ENCODE measurements around the gene GPR137.

The GPR137 gene

DNA sequence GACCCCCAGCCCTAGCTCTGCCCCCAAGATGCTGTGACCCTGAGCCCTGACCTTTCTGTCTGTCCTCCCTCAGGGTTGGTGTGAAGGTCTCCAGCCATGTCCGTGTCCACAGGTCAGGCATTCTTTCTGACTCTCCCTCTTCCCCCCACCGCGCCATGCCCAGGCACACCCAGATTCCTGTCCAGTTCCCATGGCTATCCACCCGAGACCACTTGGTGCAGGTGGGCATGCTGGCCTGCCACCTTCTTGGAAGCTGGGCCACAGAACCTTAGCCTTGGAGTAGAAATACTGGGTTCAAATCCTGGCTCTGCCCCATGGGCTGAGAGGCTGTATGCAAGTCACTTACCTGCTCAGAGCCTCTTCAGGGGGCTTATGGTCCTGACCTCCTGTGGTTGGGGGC lies 36.6 kb upstream of the GPR137 start:
- in situ Hi-C loops (cut with HindIII; ENCODE audit: low sequenced_read_pairs) = no loop called here

DNA sequence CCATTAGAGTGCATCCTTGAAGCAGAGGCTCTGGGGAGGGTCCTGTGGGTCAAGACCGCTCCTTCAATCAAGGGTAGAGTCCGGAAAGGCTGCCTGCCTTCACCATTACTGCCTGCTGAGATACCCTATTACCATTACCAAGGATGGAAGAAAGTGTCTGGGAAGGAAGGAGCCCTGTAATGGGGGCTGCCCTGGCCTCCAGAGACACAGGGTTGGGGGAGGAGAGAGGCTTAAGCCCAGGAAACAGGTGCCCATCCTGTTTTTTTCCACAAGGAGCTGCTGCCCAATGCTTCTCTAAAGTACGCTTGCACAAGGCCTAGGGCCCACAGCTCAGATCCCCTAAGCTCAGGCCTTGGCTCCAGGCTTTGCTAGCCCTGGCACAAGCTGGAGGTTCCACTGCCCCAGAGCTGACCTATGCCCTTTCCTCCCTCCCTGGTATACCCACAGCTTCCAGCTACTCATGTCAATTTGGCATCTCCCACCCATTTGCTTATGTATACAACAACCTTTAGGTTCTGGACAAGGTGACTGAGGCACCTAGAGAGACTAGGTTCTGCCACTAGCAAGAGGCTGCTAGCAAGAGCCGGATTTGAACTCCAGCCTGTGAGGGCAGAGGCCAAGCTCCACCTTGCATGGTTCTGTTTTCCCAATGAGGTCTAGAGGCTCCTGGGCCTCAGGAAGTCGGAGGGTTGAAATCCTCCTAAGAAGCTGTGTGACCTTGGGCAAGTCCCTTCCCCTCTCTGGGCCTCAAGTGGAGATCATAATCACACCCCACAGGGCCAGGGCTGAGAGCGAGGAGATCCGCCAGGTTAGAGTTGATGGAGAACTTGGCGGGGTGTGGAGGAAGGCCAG lies 35.9 kb upstream of the GPR137 start:
- in situ Hi-C loops (cut with HindIII; ENCODE audit: low sequenced_read_pairs) = no loop called here

DNA sequence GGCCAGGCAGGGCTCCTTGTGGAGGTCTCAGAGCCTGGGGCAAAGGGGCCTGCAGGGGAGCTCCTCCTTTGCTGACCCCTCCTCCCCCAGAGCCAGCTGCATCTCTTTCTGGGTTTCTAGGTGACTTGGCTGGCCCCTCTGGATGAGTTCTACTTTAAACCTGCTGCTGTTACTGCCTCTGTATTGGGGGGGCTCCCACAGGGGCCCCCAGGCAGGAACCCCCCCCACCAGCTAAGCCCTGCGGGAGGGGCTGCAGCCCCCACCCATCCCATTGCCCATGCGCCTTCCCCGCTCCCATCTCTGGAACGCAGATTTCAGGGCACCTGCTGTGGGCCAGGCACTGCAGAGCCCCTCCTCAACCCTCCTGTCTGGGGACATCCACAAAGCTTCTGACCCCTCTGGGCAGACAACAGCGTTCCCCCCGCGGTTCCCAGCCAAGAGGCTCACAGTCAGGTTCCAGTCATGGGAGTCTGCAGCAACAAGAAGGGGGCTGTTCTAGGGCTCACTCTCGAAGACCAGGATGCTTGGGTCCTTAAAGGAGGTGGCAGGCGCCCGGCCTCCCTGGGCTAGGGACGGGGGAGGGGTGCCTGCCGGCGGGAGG lies 35.1 kb upstream of the GPR137 start:
- in situ Hi-C loops (cut with HindIII; ENCODE audit: low sequenced_read_pairs) = no loop called here

DNA sequence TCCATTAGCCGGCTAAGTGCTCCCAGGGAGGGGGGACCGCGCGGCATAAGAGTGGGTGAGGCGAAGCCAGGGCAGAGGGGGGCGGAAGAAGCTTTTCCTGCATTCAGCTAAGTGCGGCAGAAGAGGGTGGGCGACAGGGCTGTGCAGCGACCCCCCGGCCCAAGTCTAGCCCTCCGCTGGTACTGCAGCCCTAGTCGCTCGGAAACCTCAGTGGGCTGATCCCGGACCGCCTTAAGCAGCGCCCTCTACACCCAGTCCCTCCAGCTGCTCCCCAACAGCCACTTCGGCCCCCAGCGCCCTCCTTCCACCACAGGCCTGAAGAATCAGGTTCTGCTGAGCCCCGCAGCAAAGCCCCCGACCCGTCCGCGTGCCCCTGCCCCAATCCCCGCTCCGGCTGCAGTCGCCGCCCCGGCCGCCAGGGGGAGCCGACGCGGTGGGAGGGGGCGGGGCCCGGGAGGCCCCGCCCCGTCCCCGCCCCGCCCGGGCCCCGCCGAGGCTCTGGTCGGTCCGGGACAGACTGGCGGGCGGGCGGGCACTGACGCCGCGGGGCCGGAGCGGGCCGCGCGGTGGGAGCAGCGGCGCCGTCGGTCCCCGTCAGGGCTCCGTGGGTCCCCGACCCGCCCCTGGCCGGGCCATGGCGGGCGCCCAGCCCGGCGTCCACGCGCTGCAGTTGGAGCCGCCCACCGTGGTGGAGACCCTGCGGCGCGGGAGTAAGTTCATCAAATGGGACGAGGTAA lies 34.5 kb upstream of the GPR137 start, which contains the start of gene PLCB3:
TSS of gene PLCB3 (plus strand) at position 515 of the 737 bp plus-strand sequence. CDS start at position 635, 120 bp downstream.
- in situ Hi-C loops (cut with HindIII; ENCODE audit: low sequenced_read_pairs) = no loop called here

DNA sequence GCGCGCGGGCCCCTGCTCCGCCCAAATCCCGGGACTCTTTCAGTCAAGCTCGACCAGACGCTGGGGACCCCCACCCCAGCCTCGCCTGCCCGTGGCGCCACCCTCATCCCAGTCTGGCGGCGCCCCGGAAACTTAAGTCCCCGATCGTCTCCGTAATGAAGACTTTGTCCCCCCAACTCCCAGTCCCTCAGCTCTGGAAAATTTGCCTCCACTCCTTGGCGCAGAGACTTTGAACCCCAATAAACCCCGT lies 34.0 kb upstream of the GPR137 start:
- in situ Hi-C loops (cut with HindIII; ENCODE audit: low sequenced_read_pairs) = no loop called here

DNA sequence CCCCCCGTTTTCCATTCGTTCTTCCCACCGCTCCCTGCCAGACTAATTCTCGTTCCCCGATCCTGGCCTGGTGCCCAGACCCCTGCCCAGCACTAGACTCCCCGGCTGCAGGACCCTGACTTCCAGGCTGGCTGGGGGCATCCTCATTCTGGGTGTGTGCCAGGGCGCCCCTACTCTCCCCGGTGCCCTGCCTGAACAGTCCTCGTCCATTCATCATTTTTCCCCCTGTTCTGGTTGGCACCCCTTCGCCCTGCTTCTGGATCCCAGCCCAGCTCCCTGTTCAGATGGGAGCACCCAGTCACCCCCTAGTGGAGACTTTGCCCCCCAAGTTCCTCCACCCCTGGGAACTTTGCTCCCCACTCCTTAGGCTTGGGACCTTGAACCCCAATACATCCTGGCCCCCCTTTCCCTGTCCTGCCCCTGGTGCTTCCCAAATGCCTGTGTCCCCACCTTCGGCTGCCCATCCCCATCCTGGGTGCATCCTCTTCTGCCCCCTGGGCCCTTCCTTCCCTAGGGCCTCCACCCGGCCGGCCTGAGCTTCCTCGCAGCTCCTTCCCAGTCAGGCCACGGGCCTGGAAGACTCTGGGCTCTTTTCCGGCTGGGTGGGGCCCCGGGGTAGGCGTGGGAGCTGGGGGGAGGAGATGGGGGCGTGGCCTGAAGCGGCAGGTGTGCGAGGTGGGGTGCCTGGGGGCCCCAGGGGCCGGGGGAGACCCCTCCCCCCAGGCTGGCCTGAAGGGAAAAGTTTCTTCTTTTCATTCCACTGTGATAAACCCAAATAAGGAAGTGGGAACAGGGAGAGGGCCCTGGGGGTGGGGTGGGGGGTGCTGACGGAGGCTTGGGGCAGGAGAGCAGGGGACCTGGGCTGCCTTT lies 33.4 kb upstream of the GPR137 start:
- in situ Hi-C loops (cut with HindIII; ENCODE audit: low sequenced_read_pairs) = no loop called here

DNA sequence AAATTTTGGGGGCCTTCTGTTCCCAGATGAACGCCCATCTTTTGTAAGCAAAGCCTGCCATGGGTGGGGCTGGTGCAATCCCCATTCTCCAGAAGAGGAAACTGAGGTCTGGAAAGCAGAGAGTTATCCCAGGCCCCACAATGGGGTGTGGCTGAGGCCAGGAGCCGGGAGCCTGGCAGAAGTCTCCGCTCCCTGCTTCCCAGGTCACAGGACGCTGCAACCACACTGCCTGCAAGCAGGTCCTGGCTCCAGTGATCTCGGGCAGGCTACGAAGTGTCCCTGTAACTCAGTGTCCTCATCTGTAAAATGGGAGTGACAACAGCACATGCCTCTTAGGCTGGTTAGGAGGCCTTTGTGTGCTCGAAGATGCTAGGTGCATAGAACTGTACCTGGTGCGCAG lies 32.6 kb upstream of the GPR137 start:
- in situ Hi-C loops (cut with HindIII; ENCODE audit: low sequenced_read_pairs) = no loop called here

DNA sequence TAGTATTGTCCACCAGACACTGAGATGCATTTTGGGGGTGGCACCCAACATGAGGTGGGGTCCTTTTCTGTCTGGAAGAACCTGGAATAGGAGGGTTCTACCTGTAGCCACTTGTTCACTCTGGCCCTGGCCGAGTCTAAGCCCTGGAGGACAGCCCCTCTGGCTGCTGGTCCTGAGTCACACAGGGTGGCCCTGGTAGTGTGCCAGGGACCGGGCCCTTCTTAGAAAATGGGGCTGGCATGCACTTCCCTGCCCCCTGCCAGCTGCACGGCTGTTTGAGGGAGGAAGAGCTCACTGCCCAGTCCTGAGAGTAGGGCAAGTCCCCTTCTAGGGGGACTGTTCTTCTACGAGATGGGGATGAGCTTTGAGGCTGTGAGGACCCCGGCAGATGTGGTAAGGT lies 32.2 kb upstream of the GPR137 start:
- in situ Hi-C loops (cut with HindIII; ENCODE audit: low sequenced_read_pairs) = no loop called here

DNA sequence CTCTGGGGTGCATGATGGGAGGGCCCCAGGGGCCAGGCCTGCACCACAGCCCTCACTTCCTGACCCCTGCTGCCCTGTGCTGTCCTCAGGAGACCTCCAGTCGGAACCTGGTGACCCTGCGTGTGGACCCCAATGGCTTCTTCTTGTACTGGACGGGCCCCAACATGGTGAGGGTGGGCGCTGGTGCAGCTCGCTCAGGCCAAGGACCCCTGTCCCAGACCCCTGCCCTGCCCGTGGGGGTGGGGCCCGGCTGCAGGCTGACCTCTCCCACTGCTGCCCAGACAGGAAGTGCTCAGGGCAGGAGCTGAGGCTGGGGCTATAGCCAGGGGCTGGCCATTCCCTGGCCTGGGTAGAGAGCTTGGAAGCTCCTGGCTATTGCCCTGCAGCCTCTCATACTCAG lies 31.3 kb upstream of the GPR137 start:
- in situ Hi-C loops (cut with HindIII; ENCODE audit: low sequenced_read_pairs) = no loop called here

DNA sequence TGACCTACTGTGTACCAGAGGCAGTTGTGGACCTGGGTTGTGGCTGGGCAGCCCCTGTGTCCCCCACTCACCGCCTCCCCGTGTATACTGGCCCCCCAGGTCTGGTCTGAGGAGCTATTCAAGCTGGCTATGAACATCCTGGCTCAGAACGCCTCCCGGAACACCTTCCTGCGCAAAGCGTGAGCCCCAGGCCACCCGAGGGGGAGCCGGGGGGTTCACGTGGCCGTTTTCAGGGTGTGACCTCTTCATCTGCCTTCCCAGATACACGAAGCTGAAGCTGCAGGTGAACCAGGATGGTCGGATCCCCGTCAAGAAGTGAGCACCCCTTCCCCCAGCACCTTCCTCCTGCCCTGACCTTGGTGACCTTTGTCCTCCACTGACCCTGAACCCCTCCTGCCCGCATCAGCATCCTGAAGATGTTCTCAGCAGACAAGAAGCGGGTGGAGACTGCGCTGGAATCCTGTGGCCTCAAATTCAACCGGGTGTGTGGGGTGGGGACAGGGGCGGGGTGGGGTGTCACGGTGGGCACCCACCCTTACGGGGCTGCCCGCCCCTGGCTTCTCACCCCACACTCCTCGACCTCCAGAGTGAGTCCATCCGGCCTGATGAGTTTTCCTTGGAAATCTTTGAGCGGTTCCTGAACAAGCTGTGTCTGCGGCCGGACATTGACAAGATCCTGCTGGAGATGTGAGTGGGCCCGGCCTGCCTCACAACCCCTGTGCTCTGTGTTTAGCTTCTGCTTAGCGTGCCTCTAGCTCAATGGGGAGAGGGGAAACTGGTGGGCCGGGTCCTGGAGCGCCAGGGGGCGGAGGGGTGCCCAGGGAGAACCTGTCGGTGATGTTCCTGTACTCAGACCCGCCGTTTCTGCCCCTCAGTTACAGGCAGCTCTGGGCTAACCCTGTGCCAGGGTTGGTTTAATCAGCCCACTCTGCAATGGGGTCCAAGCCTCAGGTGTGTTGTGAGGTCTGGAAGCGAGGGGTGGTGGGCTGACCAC lies 30.2 kb upstream of the GPR137 start:
- in situ Hi-C loops (cut with HindIII; ENCODE audit: low sequenced_read_pairs) = no loop called here

DNA sequence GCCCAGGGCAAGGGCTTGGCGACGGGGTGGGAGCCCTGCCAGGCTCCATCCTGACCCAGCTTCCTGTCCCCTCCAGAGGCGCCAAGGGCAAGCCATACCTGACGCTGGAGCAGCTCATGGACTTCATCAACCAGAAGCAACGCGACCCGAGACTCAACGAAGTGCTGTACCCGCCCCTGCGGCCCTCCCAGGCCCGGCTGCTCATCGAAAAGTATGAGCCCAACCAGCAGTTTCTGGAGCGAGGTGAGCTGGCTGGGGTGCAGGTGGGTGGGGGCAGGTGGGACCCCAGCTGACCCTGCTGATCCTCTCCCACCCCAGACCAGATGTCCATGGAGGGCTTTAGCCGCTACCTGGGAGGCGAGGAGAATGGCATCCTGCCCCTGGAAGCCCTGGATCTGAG lies 29.3 kb upstream of the GPR137 start:
- in situ Hi-C loops (cut with HindIII; ENCODE audit: low sequenced_read_pairs) = no loop called here

DNA sequence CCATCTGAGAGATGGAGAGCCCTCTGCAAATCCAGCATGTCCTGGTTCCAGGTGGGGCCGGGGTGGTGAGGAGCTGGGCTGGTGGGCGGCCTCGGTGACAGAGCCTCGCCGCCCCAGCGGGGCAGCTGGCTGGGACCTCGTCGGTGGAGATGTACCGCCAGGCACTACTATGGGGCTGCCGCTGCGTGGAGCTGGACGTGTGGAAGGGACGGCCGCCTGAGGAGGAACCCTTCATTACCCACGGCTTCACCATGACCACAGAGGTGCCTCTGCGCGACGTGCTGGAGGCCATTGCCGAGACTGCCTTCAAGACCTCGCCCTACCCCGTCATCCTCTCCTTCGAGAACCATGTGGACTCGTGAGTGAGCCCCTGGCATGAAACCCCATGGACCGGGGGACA lies 27.3 kb upstream of the GPR137 start:
- in situ Hi-C loops (cut with HindIII; ENCODE audit: low sequenced_read_pairs) = no loop called here

DNA sequence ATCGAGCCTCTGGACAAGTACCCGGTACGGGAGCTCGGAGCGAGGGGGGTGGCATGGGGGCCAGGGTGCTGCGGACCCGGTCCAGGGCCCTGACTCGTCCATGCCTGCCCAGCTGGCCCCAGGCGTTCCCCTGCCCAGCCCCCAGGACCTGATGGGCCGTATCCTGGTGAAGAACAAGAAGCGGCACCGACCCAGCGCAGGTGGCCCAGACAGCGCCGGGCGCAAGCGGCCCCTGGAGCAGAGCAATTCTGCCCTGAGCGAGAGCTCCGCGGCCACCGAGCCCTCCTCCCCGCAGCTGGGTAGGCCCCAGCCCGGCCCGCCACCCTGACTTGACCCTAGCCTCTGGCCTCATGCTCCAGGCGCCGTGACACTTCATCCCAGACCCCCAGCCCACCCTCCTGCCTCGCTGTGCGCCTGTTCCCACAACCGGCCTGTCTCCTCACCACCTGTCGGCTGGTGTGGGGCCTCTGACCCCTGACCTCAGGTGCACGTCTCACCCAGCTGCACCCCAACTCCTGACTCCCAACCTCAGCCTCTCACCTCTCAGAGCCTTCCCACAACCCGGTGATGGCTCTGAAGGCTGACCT lies 26.6 kb upstream of the GPR137 start:
- in situ Hi-C loops (cut with HindIII; ENCODE audit: low sequenced_read_pairs) = no loop called here

DNA sequence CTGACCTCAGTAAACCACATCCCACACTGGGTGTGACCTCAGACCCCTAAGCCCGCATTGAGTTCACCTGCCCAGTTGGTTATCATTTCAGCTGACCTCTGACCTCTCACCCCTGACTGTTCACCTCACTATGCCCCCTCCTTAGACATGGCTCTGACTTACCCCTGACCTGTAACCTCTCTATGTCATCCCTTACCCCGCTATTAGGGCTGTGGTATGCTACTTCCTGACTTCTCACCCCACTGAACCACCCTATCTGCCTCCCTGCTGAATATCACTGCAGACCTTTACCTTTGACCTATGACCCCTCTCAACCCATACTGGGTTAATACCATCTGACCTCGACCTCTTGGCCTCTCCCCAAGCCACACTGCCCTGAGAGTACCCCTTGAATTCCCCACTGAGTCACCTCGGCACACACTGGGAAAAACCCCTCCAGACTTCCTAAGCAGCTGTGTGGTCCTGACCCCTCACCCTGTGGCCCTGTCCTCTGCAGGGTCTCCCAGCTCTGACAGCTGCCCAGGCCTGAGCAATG lies 26.0 kb upstream of the GPR137 start:
- in situ Hi-C loops (cut with HindIII; ENCODE audit: low sequenced_read_pairs) = no loop called here

DNA sequence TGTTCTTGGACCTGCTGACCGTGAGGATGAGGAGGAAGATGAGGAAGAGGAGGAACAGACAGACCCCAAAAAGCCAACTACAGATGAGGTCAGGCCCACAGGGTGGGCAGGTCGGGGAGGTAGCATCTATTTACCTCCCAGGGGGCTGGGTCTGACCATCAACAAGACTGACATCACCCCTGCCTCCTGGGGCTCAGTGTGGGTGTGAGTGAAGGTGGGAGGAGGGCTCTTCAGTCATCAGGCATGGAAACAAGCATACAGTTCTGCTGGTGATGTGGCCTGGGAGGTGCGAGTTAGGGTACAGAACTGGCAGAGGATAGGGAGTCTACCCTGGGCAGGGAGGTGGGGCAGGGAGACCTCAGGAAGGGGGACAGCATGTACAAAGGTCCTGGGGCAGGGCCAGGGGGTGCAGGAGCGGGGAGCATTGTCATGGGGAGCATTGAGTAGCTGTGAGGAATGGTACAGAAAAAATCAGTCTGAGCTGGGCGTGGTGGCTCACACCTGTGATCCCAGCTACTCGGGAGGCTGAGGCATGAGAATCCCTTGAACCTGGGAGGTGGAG lies 25.4 kb upstream of the GPR137 start:
- in situ Hi-C loops (cut with HindIII; ENCODE audit: low sequenced_read_pairs) = no loop called here

DNA sequence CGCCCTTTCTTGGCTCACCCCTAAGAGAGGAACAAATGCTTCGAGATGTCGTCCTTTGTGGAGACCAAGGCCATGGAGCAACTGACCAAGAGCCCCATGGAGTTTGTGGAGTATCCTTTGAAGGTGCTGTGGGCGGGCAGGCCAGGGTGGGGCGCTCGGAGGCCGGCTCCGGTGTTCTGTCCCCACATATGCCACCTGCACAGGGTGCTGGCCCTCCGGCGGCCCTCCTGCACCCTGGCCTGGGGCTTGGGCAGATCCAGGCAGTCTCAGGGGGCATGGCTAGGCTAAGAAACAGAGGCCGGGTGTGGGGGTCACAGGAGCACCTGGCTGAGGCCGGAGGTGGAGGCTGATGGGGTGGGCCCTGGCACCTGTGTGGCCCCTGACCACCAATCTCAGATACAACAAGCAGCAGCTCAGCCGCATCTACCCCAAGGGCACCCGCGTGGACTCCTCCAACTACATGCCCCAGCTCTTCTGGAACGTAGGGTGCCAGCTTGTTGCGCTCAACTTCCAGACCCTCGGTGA lies 24.0 kb upstream of the GPR137 start:
- in situ Hi-C loops (cut with HindIII; ENCODE audit: low sequenced_read_pairs) = no loop called here

DNA sequence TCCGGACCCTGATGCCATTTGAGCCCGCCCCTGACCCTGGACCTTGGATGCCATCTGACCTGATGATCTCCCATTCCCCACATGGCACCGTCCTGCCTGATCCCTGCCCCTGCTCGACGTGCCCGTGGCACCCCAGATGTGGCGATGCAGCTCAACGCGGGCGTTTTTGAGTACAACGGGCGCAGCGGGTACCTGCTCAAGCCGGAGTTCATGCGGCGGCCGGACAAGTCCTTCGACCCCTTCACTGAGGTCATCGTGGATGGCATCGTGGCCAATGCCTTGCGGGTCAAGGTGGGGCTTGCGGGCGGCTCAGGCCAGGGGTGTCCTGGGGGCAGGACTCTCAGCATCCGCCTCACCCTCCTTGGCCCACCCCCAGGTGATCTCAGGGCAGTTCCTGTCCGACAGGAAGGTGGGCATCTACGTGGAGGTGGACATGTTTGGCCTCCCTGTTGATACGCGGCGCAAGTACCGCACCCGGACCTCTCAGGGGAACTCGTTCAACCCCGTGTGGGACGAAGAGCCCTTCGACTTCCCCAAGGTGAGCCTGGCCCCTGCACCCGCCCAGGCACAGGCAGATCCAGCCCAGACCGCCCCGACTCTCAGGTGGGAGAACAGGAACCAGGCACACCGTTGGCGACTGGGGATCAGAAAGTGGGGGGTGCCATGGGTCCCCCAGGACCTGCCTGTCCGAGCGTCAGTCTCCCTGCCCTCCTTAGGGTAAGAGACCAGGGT lies 23.2 kb upstream of the GPR137 start:
- in situ Hi-C loops (cut with HindIII; ENCODE audit: low sequenced_read_pairs) = no loop called here

Data from DLD1 (cell line).